AG04450 (cell line): Measurements from ENCODE around the gene SCGB1D2. TPM values are rescaled to one million over a fixed set of nuclear protein-coding genes. Genes with fewer than 3 reads are reported as not detected.

Experiments used
- CTCF ChIA-PET: fragments of 300-600, 350-600 bp; formaldehyde crosslinking; extraction: SDS; loops from one replicate; lab custom pipeline; 2022; ENCODE audit warnings: antibody characterized with exemption, inconsistent platforms; lab: Charles Lee
- POLR2A ChIA-PET: fragments of 350-600 bp; formaldehyde crosslinking; extraction: SDS; loops from one replicate; lab custom pipeline; 2021; ENCODE audit warnings: antibody characterized with exemption, inconsistent platforms; lab: Yijun Ruan, JAX
- DNase-seq: peaks from one replicate; pipeline ENCODE4 v3.0.0-alpha.2; 2011; ENCODE audit warnings: low read depth, low spot score
- H3K27ac ChIP-seq: one replicate; pipeline ENCODE4 v1.5.1; 2012; ENCODE audit warnings: low read depth, low read length, control low read depth
- H3K27me3 ChIP-seq: one replicate; pipeline ENCODE4 v1.6.0; 2012; ENCODE audit warnings: low read length; ENCODE audit not compliant: control insufficient read depth, insufficient read depth
- H3K4me3 ChIP-seq: 2 replicates; pipeline ENCODE4 v1.5.1; 2011; ENCODE audit warnings: mild to moderate bottlenecking, low read depth, low read length, control low read depth
- H3K9me3 ChIP-seq: 2 replicates; pipeline ENCODE4 v1.5.1; 2012; ENCODE audit warnings: low read length; ENCODE audit not compliant: control insufficient read depth, insufficient read depth
- CTCF ChIP-seq: IDR thresholded peaks from 2 replicates; pipeline ENCODE4 v1.5.1; 2011; ENCODE audit warnings: low read depth, low read length, control low read depth, inconsistent platforms
- polyA plus RNA-seq: library from polyadenylated mRNA; depleted of rRNA; stranded (reverse); fragments of >200 nt; gene quantifications from 2 replicates; pipeline ENCODE4 v1.2.3, GENCODE V29; 2011

SCGB1D2 gene
- polyA plus RNA-seq, 1 experiment: not detected

- H3K4me3 ChIP-seq: no peak overlapping the region
- CTCF ChIA-PET: no interaction called here
- no peak for TF ChIP-seq CTCF
Observed at GRCh38 chr11:62237499-62237898, 4.5 kb upstream of the SCGB1D2 start.

GRCh38 chr11:62238151-62238550, 3.9 kb upstream of the SCGB1D2 start:
- no peak overlapping the region for H3K4me3 ChIP-seq
- DNase-seq: no peak
- no peaks in the 10 kb centered on the region for H3K27me3 ChIP-seq
- H3K27ac ChIP-seq: no peak overlapping the region
- ChIA-PET POLR2A (no interaction called here), CTCF (no interaction called here)
- H3K9me3 ChIP-seq: no peaks in the 10 kb centered on the region
- no peak for TF ChIP-seq CTCF

More at GRCh38 chr11:62237499-62237898, 4.5 kb upstream of the SCGB1D2 start:
- DNase-seq: no peak
- Histone ChIP-seq H3K27ac (no peak overlapping the region), H3K27me3 (no peaks in the 10 kb centered on the region), H3K9me3 (no peaks in the 10 kb centered on the region)
- POLR2A ChIA-PET: no interaction called here

- CTCF ChIA-PET: no interaction called here
- POLR2A ChIA-PET: no interaction called here
- no peak overlapping the region for H3K27ac ChIP-seq
- TF ChIP-seq CTCF: no peak
- no peaks in the 10 kb centered on the region for H3K9me3 ChIP-seq
- DNase-seq: no peak
- no peak overlapping the region for H3K4me3 ChIP-seq
- no peaks in the 10 kb centered on the region for H3K27me3 ChIP-seq
Observed at GRCh38 chr11:62241095-62241494, 944 bp upstream of the SCGB1D2 start.

- H3K9me3 ChIP-seq: no peaks in the 10 kb centered on the region
- ChIA-PET POLR2A (interaction anchor here (0.6 kb wide), 1 partner anchor 41 kb away, joined by 3 read pairs; no protein-coding TSS in a partner anchor), CTCF (interaction anchor here (1.0 kb wide), 1 partner anchor 64 kb away, joined by 3 read pairs; no protein-coding TSS in a partner anchor)
- H3K27ac ChIP-seq: no peak overlapping the region
- no peaks in the 10 kb centered on the region for H3K27me3 ChIP-seq
- no peak overlapping the region for H3K4me3 ChIP-seq
- no peak for DNase-seq
- peak; percentile 25 for TF ChIP-seq CTCF
Observed at GRCh38 chr11:62245271-62245753, 3.3 kb downstream of the SCGB1D2 start.

- H3K9me3 ChIP-seq: peaks cover 8% of the 10 kb centered on the region
- no peak overlapping the region for H3K4me3 ChIP-seq
- no peak for DNase-seq
- no peak overlapping the region for H3K27ac ChIP-seq
- no peak for TF ChIP-seq CTCF
- ChIA-PET CTCF (no interaction called here), POLR2A (no interaction called here)
- no peaks in the 10 kb centered on the region for H3K27me3 ChIP-seq
Observed at GRCh38 chr11:62251698-62252097, 9.7 kb downstream of the SCGB1D2 start.
